ENCODE data around the gene ZFYVE28. TPM values are rescaled to one million over a fixed set of nuclear protein-coding genes. Genes with fewer than 3 reads are reported as not detected.

ZFYVE28 gene
- total RNA-seq, 1 donor: 10.5 TPM

DNA sequence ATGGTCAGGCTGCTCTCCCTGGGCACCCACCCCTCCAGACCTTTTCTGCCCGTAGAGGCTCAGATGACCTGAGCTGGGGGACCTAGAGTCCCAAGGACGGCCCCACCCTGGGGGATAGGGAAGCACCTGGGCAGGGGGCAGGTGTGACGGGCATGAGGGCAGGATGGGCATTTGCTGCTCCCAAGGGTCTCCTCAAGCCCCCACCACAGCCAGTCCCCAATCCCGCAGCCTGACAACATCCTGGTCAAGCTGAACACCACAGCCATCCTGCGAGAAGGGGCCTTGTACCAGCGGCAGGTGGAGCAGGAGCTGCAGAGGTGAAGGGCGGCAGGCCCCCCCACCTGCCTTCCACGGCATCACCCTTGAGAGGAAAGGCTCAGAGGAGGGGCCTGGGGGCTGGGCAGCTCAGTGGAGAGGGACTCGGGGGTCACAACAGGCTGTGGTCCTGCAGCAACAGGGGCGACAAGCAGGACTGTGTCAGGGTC is 32.6 kb upstream of the ZFYVE28 start:
- Histone ChIP-seq H2AFZ (ENCODE audit: low read length) (no peak overlapping the region), H4K20me1 (ENCODE audit: insufficient read depth, low read length) (no peaks in the 10 kb centered on the region), H3K79me2 (ENCODE audit: insufficient read depth, low read length) (no peaks in the 10 kb centered on the region), H3K4me2 (ENCODE audit: insufficient read depth, low read length) (no peak overlapping the region), H3K27ac (ENCODE audit: low read depth, low read length) (no peak overlapping the region), H3K27me3 (ENCODE audit: insufficient read depth, low read length) (no peaks in the 10 kb centered on the region), H3K36me3 (ENCODE audit: insufficient read depth, low read length) (no peaks in the 10 kb centered on the region), H3K9me3 (ENCODE audit: low read depth, low read length) (no peaks in the 10 kb centered on the region), H3K4me3 (ENCODE audit: insufficient read depth, low read length) (no peak overlapping the region), H3K4me1 (ENCODE audit: insufficient read depth, low read length) (no peaks in the 10 kb centered on the region)
- DNase-seq (ENCODE audit: insufficient read length, low spot score, missing footprints): peak; percentile 39
- TF ChIP-seq, protein P1, sequence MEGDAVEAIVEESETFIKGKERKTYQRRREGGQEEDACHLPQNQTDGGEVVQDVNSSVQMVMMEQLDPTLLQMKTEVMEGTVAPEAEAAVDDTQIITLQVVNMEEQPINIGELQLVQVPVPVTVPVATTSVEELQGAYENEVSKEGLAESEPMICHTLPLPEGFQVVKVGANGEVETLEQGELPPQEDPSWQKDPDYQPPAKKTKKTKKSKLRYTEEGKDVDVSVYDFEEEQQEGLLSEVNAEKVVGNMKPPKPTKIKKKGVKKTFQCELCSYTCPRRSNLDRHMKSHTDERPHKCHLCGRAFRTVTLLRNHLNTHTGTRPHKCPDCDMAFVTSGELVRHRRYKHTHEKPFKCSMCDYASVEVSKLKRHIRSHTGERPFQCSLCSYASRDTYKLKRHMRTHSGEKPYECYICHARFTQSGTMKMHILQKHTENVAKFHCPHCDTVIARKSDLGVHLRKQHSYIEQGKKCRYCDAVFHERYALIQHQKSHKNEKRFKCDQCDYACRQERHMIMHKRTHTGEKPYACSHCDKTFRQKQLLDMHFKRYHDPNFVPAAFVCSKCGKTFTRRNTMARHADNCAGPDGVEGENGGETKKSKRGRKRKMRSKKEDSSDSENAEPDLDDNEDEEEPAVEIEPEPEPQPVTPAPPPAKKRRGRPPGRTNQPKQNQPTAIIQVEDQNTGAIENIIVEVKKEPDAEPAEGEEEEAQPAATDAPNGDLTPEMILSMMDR (IDR thresholded peaks at IDR 0.05; ENCODE audit: extremely low read depth, low read depth, low read length): no peak

DNA sequence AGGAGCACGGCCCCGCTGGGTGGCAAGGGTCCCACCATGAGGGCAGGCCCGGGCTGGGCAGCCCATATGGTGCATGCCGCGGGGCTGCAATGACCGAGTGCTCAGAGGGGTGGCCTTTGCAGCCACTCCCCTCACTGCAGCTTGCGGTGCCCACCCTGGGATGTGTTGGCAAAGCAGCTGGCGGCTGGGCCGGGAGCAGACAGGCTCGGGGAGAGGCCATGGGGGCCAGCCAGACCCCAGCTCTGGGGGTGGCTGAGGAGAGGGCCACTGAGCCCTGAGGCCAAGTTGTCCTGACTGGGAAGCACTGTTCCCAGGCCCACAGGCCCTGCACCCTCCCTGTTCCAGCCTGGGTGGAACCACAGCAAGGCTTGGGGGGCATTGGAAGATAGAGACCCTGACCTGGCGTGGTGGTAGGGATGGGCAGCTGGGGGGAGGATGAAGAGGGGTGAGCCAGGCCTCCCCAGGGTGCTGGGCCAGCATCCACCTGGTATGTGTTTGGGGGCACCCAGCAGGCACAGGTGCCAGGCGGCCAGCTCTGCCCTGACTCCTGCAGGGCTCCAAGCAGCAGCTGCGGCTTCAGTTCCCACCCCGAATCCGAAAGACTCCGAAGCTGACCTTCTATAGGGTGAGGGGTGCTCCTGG is 32.1 kb upstream of the ZFYVE28 start:
- H3K4me2 ChIP-seq (ENCODE audit: insufficient read depth, low read length): no peak overlapping the region
- H3K27me3 ChIP-seq (ENCODE audit: insufficient read depth, low read length): no peaks in the 10 kb centered on the region
- no peaks in the 10 kb centered on the region for H3K9me3 ChIP-seq (ENCODE audit: low read depth, low read length)
- no peaks in the 10 kb centered on the region for H3K79me2 ChIP-seq (ENCODE audit: insufficient read depth, low read length)
- no peaks in the 10 kb centered on the region for H4K20me1 ChIP-seq (ENCODE audit: insufficient read depth, low read length)
- no peaks in the 10 kb centered on the region for H3K36me3 ChIP-seq (ENCODE audit: insufficient read depth, low read length)
- TF ChIP-seq, protein P1 (IDR thresholded peaks at IDR 0.05; ENCODE audit: extremely low read depth, low read depth, low read length): no peak
- no peak overlapping the region for H2AFZ ChIP-seq (ENCODE audit: low read length)
- DNase-seq (ENCODE audit: insufficient read length, low spot score, missing footprints): peak; percentile 41
- no peak overlapping the region for H3K4me3 ChIP-seq (ENCODE audit: insufficient read depth, low read length)
- H3K4me1 ChIP-seq (ENCODE audit: insufficient read depth, low read length): no peaks in the 10 kb centered on the region
- no peak overlapping the region for H3K27ac ChIP-seq (ENCODE audit: low read depth, low read length)

DNA sequence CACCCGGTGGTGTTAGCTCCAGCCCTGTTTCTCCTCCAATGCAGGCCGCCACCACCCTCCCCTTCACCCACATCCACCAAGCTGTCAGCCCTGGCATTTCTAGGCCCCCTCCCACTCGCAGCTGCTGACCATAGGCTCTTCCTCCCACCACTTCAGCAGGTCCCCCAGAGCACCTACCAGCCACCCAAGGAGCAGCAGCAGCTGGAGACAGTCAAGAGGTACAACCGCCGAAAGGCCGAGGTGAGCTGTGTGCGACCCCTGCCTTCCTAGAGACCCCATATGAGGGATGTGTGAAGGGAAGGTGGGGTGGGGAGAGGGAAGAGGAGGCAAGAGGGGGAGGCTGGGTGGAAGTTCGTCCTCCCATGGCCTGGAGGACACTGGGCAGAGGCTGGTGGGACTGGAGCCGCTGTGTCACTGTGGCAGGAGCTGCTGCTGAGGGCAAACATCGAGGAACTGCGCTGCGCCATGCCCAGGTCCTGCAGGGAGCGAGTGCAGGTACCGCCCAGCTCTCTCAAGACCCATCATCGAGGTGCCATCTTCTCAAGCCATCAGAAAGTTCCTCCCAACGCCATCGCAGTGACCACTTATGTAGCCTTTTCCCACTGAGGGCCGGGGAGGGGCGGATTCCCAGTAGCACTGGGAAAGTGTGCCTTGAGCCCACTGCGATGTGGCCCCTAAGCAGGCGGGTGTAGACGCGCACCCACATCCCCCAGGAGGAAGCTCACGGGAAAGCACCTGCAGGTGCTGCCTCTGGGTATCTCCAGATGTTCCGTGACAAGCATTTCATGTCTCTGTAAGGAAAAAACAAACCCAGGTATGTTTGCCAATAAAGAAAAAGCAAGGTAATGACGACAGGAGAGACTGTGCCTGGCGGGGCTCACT is 31.3 kb upstream of the ZFYVE28 start:
- TF ChIP-seq, protein P1 (IDR thresholded peaks at IDR 0.05; ENCODE audit: extremely low read depth, low read depth, low read length): no peak
- Histone ChIP-seq H3K27me3 (ENCODE audit: insufficient read depth, low read length) (no peaks in the 10 kb centered on the region), H3K9me3 (ENCODE audit: low read depth, low read length) (no peaks in the 10 kb centered on the region), H3K36me3 (ENCODE audit: insufficient read depth, low read length) (no peaks in the 10 kb centered on the region), H3K27ac (ENCODE audit: low read depth, low read length) (no peak overlapping the region), H3K79me2 (ENCODE audit: insufficient read depth, low read length) (no peaks in the 10 kb centered on the region), H3K4me1 (ENCODE audit: insufficient read depth, low read length) (no peaks in the 10 kb centered on the region), H4K20me1 (ENCODE audit: insufficient read depth, low read length) (no peaks in the 10 kb centered on the region), H3K4me2 (ENCODE audit: insufficient read depth, low read length) (no peak overlapping the region), H3K4me3 (ENCODE audit: insufficient read depth, low read length) (no peak overlapping the region), H2AFZ (ENCODE audit: low read length) (no peak overlapping the region)
- DNase-seq (ENCODE audit: insufficient read length, low spot score, missing footprints): peak; percentile 71

DNA sequence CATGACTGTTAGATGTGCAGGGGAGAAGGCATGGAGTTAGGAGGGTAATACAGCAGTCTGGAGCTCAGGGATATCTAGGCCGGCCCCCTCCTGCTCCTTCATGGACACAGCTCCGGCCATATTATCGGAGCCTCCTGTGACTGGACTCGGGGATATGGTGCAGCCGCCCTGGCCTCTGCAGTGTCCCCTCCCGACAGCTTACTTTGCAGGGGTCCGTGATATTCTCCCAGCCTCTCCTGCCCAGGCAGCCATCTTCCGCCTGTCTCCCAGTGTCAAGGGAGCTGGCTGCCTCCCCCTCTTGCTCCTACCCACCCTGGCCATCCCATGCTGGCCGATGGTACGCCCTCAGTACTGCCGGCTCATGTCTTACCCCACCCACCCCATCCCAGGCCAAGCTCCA is 30.6 kb upstream of the ZFYVE28 start:
- peak; percentile 10 for DNase-seq (ENCODE audit: insufficient read length, low spot score, missing footprints)
- Histone ChIP-seq H3K4me2 (ENCODE audit: insufficient read depth, low read length) (no peak overlapping the region), H3K4me1 (ENCODE audit: insufficient read depth, low read length) (no peaks in the 10 kb centered on the region), H4K20me1 (ENCODE audit: insufficient read depth, low read length) (no peaks in the 10 kb centered on the region), H3K27ac (ENCODE audit: low read depth, low read length) (no peak overlapping the region), H3K36me3 (ENCODE audit: insufficient read depth, low read length) (no peaks in the 10 kb centered on the region), H3K9me3 (ENCODE audit: low read depth, low read length) (no peaks in the 10 kb centered on the region), H3K79me2 (ENCODE audit: insufficient read depth, low read length) (no peaks in the 10 kb centered on the region), H3K27me3 (ENCODE audit: insufficient read depth, low read length) (no peaks in the 10 kb centered on the region), H2AFZ (ENCODE audit: low read length) (no peak overlapping the region), H3K4me3 (ENCODE audit: insufficient read depth, low read length) (no peak overlapping the region)
- TF ChIP-seq, protein P1 (IDR thresholded peaks at IDR 0.05; ENCODE audit: extremely low read depth, low read depth, low read length): no peak

Data from osteoblast (primary cell).